NCI-H2107 treated with DMSO at 0.1 percent for 48 hours (cell line): ENCODE measurements around the gene NFIB.

Experiments
- DNase-seq: peaks from one replicate; lab custom pipeline; 2025; ENCODE audit not compliant: unreplicated experiment; lab: John Stamatoyannopoulos, UW

The NFIB gene

DNA sequence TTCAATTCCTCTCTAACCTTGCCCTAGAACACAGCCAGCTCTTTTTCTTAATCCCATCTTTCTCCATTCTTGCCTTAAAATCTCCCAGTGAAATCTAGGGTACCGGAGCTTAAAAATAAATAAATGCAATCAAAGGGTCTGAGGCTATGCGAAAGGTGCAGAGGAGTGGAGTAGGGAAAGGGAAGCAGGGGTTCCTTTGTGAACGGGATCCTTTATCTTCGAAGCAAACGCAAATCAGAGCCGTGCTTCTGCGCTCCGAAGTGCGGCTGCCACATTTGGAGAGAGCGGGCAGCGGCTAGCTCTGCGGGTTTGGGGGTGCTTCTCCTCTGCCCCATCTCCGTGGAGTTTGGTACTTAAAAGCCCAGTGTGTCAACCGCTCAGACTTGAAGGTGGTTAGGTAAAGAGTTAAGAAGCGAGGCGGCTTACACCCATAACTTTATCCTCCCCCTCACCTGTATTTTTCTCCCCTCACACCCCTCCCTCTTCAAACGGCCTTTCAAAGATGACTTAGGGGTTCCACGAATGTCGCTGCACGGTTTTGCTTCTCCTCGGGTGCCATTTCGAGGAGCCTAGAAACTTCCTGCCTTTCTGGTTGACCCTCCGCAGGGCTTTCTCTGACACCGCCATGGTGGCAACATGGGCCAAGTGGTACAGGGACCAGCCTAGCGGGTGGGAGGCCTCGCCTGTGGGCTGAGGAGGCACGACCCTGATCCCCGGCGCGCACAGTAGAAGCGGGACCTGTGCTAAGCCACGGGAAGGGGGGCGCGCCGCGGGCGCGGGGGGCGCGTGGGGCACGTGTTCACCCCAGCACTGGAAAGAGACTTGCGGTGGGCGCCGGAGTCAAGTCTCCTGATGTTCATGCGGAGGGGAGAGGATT, 31.7 kb upstream of the NFIB start:
- DNase-seq = no peak

DNA sequence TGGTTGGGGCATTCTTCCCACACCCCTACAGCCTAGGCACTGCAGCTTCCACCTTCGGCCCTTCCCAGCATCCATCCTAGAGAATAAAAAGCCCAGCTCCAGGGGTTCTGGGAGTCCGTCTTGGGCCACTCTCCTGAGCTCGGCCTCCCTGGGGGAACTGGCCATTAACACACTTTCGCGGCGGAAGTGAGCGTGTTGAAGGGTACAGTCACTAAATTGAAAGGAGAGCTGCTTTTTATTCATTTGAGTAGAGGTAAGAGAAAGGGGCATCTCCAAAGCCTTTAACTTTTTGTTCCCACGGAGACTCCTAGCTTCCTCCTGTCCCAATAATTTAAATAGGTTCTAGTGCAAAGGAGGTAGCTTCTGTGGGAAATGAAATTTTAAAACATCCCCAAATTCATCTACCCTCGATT, 31.0 kb upstream of the NFIB start:
- DNase-seq = no peak

DNA sequence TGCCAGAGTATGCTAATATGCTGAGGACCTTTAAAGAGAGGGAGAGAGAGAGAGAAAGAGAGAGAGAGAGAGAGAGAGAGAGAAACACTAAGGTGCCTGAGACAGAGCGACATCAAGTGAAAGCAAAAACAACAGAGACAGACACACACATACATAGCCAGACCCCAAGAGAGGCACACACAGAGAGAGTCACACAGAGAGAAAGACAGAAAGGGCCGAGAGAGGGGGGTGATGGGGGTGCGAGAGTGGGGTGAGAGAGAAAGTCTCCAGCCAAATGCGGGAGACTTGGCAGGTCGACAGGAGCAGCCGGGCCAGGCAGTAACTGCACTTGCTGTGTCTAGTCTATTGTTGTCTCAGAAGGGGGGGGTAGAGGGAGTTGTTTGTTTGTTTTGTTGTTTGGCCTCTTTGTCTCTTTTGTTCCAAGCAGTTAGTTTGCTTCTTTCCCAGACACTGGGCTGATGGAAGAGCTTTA, 30.1 kb upstream of the NFIB start:
- DNase-seq = peak; percentile 61

DNA sequence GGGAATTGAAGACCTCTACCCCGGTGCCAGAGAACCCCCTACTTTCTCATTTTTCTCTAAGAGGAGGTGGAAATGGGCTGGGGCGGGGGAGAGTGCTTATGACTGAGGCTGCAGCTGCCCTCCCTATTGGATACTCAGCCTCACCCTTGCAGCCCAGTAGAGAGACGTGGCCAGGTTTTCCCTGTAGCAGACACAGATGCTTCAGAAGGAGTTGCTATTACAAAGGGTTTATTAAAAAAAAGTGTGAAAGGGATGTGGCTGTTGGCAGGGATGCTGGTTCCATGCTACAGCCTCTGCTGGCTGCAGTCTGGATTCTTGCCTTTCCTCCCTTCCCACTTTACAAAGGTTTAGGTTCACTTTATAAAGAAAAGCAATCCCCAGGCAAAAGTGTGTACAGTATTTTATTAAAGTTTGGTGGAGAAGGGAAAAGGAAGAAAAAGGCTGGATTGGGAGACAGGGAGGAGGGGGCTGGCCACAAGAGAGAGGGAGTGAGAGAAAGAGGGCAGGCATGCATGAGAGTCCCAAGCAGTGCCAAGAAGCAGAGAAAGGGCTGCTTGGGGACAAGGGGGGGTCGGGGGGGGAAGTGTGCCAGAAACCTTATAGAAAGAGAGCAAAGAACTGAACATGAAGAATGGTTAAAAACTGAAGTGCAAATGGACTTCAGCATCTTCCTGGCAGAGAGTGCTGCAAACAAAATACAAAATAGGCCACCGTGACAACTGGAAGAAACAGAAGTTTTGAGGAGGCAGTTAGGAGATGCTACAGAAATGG, 29.5 kb upstream of the NFIB start:
- DNase-seq = no peak

DNA sequence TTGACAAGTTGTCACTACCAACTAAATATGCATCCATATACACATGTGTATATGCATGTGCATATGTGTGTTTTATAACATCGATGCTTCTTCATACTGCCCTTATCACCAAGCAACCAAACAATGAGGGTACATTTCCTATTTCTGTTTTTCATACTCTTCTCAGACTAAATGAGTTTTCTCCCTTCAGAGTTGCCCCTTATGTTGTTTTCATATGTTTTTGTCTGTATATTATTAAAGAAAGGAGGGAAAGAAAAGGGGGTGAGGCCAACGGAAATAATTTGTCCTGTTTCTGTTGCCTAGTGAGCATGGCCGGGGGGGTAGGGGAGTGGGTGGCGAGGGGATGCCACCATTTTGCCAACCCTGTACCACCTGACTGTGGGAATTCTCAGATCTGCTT, 28.8 kb upstream of the NFIB start:
- no peak for DNase-seq

DNA sequence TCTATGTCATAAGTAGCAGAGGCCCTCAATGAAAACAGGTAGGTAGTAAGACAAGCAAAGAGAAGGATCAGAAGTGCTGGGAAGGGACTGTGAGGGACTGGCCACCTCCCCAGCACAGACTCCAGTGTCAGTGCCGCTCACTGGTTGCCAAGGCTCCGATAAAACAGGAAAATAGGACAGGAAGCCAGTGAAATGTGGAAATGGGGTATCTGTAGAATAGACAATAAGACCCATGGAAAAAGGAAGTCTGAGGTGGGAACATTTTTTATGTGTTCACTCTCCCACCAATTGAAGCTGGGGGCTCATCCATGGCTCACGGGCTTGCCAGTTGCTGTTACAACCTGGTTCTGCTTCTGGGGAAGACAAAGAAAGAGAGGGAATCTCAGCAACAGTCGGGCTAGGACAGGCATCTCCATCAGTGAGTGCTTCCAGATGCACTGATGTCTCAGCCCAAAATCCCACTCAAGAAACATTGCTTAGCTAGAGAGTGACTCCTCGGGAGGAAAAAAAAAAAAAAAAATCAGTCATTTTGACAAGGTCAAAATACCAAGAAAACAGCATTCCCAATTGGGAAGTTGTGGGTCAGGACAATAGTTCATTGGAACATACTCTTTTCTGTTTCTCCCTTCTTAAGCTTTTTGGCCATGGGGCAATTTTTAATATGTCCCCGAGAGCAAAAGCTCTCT, 27.6 kb upstream of the NFIB start:
- DNase-seq = no peak

DNA sequence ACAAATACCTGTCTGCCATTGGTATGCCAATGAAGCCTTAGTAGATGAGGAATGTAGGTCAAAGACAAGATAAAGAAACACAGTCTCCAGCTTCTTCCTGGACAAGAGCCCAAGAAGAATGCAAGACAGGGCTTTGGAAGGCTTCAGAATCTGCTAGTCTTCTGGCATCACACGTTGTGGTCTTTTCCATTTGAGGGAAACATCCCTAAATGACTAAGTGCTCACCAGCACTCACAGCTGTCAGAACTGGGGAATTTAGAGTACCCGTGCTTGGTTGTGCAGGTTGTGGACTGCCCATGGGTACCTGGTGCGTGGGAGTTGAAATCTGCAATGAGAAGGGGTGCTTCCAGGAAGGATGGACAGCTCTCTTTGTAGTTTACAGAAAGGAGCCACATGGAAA, 27.1 kb upstream of the NFIB start:
- no peak for DNase-seq

DNA sequence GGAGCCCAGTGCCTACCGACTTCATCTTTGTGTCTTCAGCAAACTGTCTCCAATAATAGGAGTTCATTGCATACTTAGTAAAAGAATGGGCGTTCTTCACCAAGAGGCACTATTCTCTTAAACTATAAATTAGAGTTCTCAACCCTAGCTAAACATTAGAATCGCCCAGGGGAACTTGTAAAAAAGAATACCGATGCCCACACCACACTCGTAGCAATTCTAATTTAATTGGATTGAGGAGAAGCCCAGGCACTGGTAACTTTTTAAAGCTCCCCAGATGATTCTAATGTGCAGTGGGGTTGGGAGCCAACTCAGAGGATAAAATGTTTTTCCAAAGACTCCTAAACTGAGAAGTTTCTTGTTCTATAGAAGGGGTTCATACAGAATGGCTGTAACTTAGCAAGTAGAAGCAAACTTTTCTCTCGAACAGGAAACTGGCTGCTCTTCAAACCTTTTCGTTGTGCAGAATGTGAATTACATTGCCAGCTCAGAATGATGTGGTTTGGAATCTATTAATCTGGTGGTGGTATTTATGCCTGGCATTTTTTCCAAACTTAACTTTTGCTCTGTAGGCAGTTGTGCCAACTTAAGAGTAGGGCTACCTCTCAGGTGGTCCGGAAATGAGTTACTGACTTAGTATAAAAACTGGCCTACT, 26.4 kb upstream of the NFIB start:
- no peak for DNase-seq

DNA sequence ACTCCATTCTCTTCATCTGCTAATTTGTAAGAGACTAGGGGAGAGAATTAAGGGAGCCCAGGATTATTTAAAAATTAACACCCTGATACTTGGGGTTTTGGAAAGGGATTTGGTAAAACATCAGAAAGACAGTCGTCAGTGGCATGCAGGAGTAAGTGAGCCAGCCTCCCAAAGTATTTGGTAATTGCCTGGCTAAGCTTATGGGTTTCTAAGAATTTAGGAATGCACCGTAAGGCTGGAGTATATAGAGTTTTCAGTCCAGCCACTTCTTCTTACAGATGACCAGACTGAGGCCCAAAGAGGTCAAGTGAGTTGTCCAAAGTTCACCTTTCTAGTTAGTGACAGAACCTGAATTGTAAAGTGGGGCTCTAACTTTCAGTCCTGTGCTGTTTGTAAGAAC, 25.8 kb upstream of the NFIB start:
- no peak for DNase-seq

DNA sequence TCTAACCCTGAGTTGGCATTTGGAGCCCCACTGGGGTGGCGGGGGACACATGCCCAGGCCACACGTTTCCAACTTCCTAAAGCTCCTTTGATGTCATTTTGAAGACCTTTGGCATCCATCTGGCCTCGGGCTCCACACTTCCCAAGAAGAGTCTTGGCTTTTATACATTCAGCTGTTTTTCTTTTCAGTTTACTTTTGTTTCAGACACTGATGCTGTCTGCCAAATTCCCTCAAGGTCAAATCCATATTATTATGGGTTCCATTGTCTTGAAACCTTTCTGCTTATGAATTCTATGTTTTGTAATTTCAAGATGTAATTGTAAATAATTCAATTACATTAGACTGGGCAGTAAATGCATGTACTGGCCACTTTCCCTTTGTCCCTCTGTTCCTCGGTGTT, 23.7 kb upstream of the NFIB start:
- DNase-seq = no peak

DNA sequence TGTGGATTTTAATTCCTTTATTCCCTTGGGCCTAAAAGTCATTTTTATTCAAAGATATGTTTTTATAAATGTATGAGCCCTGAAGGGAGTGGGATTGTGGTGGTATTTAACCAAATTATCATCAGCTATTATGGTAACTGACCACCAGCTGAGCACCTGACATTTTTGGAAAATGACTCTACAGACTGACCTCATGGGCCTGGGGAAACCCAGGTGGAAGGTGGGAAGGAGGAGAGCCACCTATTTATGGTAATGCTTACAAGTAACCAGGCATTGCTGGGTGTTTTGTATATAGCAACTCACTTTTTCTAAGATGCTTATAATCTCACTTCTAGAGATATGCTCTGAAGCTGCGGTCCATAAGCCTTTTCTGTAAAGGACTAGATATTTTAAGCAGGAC, 22.3 kb upstream of the NFIB start:
- no peak for DNase-seq

DNA sequence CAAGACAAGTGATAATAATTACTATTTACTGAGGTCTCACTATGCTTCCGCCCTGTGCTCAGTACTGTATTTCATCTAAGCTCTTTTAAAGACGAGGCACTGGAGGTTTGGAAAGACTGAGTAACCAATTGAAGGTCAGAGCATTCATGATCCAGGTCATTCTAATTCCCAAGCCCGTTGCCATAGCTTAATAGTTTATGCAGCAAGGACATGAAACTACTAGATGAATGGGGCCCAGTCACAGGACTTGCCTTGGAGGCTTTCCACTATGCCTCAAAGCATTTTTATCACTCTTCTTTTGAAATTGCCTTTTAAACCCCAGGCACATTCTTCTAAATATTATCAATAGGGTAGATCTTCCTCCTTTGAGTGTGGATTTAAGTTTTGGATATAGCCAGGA, 17.2 kb upstream of the NFIB start:
- no peak for DNase-seq

DNA sequence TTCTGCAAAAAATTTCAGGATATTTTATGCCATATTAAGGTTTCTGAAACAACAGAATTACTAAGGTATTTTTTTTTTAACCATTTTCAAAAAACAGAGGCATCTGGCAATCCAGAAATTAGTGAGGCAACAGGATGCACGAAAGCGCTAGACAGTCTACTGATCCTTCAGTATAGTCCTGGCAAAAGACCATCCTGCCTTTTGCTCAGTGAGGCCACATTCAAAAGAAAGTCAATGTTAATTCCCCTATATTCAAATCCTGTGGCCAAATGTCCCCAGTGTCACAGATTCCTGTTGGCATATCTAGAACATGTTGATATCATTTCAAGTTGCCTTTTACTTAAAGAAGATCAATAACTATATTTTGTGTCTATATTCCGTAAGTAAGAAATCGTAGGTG, 13.1 kb upstream of the NFIB start:
- no peak for DNase-seq

DNA sequence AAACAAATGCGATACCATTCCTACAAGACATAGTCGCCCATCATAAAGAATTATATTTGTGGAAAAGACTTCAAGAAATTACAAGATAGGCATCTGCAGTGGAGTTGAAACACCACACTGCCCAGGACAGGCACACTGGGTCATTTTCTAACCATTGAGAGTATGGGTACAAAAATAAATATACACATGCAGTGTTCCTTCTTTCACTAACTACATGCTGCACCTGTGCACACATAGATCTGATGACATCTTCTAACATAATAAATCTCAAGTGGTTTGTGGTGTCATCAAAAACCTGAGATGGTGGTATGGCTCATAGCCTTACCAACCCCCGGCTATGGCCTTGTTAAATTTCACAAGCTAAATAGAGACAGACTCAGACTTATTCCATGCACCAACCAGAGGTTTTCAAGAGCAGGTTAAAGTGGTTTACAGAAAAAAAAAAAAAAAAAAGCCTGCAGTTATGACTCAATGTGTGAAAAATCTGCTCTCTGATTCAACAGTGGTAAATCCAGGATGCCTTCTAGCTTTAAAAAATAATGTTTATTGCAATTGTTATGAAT, 12.4 kb upstream of the NFIB start:
- peak; percentile 98 for DNase-seq

DNA sequence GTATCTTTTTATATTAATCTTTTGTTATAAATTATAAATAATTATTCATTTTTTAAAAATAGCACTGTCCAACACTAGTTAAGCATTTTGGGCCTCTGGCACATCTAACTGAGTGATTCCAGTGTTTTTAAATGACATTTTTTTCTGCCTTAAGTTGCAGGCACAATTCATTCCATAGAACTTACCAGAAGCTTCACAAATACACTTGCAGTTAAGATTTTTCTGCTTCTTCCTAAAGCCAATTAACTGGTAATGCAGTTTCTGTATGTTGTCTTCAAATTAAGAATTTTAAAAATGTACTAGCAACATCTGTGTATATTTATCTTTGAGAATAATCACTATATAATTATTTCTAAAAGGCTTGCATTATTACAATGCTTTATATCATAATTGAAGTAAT, 11.2 kb upstream of the NFIB start:
- DNase-seq = no peak

DNA sequence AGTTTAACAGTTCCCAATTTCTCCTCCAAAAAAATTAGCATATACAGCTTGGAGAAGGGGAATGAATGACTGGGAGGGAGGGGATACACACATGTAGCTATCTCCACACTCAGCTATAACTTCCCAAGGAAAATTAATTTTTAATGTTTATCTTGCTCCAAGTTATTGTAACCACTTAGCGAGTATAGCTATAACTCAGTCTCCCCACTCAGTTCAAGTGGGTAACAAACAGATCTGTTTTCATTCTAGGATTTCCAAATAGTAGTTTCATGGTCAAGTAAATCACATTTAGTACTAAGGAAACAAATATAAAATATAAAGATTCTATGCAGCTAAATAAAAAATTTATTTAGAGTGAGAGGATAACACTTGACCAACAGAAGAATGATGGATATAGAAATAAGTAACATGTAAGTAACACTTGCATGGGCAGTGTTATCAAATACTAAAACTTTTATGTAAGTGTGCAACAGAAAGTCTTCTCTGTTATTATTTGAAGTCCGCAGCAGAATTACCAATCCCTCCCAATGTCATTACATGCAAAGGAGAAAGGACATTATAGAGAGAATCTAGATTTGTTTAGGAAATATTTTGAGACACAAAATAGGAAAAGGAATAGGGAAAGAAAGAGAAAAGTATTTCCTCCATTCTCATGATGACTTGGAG, 10.2 kb upstream of the NFIB start:
- DNase-seq = no peak

DNA sequence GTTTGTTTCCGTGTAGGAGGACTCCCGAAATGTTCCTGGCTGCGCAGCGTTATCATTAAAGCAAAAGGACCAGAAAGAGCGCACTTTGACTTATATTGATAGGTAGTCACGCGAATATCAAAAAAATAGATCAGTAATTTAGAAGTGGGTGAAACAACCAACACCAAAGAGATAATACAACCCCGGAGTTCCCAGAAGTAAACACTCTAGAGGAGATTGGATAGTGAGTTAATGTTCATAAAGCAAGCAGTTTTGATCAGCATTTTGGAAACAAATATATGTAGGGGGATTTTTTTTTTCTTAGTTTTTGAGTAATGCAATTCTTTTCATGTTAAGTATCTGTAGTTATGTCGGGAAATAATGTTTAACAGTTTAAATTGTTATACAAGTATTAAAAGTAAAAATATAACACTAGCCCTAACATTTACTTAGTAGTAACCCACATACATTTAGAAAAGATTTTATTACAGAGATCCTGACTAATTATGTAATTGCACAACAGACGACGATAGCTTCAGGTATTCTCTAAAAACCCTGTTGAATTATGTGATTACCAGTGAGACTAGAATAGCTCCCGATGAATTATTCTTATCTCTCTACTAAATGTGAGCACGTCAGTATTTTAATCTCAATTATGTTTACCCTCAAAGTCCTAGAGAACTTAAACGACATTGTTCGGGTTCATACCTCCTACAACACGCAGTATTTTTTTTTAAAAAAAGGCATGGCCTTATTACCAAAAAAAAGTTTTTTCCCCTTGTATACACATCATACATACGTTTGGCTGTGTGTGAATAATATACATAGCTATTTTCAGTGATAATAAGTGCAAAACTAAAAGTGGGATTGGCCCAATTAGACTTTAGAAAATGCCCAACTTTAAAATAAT, 9.4 kb upstream of the NFIB start:
- no peak for DNase-seq

DNA sequence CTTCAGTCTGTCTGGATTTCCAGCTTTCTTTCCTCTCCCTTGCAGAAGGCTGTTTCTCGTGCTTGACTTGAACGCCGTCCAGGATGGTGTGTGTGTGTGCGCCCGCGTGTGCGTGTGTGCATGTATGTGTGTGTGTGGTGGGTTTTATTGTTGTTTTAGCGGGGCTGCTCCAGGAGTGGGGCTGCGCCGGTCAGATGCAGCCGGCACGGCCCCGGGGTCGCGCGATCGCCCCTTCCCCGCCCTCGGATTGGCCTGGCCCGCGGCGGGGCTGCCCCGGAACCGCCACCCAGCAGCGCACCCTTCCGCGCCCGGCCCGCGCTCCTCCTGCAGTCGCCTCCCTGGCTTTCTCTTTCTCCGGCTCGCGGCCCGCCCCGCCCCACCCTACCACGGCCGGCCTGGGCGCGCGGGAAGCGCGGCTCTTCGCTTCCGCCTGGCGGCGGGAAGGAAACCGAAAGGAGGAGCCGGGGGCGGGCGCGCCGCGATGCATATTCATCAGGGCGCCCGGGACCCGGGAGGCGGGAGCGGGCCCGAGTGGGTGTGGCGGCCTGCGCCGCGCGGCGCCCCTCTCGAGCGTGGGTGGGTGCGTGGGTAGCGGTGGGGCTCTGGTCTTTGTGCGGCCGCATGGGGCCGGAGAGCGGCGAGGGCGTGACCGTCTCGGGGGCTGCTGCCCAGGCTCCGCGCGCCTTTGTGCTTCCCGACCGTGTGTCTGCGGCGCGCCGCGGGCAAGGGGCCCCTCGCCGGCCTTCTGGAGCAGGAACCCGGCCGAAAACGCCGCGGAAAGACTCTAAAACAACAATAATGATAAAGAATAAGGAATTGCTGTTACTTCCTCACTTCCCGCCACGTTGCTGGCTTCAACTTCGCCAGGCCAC, 8.5 kb upstream of the NFIB start:
- peak; percentile 71 for DNase-seq
